NCI-H2196 treated with DMSO at 0.1 percent for 48 hours (cell line): ENCODE data around the gene FAM90A26.
"Not testable (repeated sequence)": the region's sequence is repeated elsewhere in the genome, so short reads cannot be mapped to it uniquely, and the experiment has no call there.

Experiments
- DNase-seq: peaks from one replicate; lab custom pipeline; 2025; ENCODE audit not compliant: unreplicated experiment; lab: John Stamatoyannopoulos, UW

FAM90A26 gene, protein sequence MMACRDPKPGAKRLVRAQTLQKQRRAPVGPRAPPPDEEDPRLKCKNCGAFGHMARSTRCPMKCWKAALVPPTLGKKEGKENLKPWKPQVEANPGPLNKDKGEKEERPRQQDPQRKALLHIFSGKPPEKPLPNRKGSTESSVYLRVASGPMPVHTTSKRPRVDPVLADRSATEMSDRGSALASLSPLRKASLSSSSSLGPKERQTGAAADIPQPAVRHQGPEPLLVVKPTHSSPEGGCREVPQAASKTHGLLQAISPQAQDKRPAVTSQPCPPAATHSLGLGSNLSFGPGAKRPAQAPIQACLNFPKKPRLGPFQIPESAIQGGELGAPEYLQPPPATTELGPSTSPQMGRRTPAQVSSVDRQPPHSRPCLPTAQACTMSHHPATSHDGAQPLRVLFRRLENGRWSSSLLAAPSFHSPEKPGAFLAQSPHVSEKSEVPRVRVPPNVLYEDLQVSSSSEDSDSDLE

DNA sequence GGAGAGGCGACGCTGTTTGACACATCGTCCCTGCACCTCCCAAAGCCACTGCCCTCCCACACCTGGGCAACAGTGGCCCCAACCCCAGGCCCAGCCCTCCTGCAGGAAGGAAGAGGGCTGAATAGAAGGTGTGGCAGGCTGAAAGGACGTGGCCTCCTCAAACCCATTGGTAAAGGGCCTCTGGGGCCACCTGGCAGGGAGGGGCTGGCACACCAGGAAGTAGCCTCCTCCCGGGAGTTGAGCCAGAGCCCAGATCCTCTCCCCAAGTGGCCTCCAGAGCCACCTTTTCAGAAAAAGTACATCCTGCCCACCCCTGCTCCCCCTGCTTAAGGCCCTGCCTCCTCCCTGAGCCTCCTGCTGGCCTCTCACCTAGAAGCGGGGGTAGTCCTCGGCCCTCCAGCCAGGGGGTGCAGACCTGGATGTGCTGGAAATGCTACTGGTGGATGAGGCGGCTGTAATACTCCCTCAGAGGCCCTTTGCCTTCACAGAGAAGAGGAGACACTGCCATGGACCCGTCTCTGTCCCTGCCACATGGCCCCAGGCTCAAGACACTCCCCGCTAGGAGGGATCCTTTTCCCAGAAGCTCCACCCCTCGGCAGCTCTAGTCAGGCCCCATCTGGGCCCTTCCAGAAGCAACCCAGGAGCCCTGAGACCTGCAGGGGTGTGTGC lies at the start of gene FAM90A26:
TSS of gene FAM90A26 (plus strand) at position 619 of the 669 bp plus-strand sequence. CDS start 2,764 bp downstream, outside the sequence.
- DNase-seq = not testable (repeated sequence)

DNA sequence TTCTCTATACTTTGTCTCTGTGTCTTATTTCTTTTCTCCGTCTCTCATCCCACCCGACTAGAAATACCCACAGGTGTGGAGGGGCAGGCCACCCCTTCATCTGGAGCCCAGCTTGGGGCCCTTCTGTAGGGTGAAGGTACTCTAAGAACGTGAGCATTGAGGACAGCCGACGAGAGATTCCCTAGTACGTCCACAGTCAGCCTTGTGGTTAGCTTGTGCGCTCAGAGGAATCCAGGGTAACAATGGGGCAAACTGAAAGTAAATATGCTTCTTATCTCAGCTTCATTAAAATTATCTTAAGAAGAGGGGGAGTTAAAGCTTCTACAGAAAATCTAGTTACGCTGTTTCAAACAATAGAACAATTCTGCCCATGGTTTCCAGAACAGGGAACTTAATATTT lies 47.5 kb upstream of the FAM90A26 start:
- DNase-seq = not testable (repeated sequence)

DNA sequence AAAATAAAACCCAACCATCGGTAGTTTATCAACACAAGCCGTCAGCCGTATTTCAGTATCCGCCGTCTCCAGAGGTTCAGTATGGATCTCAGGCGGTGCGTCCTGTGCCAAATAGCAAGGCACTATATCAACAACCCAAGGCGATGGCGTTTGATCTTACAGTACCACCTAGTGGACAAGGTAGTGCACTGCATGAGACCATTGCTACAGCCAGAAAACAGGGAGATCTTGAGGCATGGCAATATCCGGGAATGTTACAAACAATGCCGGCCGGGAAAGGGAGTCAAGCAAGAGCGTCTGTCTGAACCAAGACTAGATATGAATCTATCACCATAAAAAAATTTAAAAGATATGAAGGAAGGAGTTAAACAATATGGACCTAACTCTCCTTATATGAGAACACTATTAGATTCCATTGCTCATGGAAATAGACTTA lies 46.6 kb upstream of the FAM90A26 start:
- not testable (repeated sequence) for DNase-seq

DNA sequence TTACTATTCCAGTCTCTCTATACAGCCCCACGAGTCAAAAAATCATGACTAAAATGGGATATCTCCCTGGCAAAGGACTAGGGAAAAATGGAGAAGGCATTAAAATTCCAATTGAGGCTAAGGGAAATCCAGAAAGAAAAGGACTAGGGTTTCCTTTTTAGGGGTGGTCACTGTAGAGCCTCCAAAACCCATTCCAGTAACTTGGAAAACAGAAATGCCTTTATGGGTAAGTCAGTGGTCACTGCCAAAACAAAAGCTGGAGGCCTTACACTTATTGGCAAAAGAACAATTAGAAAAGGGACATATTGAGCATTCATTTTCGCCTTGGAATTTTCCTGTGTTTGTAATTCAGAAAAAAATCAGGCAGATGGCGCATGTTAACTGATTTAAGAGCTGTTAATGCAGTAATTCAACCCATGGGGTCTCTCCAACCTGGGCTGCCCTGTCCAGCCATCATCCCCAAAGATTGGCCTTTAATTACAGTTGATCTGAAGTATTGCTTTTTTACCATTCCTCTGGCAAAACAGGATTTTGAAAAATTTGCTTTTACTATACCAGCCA lies 44.5 kb upstream of the FAM90A26 start:
- not testable (repeated sequence) for DNase-seq

DNA sequence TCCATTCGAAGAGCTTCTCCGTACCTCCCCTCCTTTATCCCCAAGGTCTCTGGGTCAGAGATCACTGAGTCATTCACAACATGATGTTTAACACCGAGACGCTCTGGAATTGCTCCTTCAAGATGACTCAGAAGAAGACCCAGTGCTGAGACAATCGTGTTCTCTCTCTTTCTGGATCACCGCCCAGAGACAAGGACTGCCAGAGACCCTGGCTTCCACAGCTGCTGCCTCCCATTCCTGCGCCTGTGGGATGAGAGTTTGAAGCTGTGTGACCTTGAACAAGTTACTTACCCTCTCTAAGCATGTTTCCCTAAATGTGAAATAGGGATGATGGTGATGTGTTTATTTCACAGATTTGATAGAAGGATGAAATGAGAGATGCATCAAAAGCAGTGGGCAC lies 38.8 kb upstream of the FAM90A26 start:
- DNase-seq = not testable (repeated sequence)

DNA sequence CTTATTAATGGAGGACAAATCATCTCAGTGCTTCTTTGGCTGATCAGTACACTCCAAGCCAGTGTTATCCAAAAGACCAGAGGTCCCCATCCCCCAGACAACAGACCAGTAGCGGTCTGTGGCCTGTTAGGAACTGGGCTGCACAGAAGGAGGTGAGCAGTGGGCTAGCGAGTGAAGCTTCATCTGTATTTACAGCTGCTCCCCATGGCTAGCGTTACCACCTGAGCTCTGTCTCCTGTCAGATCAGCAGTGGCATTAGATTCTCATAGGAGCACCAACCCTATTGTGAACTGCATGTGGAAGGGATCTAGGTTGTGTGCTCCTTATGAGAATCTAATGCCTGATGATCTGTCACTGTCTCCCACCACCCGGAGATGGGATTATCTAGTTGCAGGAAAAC lies 37.4 kb upstream of the FAM90A26 start:
- not testable (repeated sequence) for DNase-seq

DNA sequence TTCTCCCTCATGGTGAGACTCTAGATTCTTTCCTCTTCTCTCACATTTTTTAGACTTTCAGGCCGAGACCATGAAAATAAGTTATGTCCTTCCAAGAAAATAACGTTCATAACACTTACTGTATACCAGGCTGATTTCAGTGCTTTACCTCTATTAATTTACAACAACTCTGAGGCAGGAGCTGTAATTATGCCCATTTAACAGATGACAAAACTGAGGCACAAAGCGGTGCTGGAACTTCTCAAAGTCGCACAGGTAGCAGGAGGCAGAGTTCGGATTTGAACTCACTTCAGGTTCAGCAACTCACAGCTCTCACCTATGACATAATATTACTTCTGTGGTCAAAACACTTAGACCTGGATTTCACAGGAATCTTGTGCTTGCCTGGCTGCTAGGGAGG lies 36.2 kb upstream of the FAM90A26 start:
- not testable (repeated sequence) for DNase-seq

DNA sequence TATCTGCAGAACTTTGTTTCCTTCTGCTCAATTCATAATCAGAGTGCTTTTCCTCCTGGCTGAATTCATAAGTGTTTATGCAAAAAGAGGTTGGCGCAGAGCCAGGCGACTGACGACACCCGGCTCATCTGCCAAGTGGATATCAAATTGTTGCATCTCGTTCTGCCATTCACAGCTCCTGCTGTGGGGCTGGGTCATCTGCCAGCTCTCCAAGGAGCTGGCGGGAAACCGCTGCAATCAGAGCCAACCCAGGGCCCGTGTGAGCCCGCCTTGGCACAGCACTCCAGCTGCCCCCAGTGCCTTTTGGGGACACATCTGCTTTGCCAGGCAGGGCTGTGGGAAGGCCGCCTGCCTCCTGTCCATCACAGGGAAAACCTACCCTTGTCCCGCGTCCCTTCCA lies 35.7 kb upstream of the FAM90A26 start:
- DNase-seq = peak; percentile 52

DNA sequence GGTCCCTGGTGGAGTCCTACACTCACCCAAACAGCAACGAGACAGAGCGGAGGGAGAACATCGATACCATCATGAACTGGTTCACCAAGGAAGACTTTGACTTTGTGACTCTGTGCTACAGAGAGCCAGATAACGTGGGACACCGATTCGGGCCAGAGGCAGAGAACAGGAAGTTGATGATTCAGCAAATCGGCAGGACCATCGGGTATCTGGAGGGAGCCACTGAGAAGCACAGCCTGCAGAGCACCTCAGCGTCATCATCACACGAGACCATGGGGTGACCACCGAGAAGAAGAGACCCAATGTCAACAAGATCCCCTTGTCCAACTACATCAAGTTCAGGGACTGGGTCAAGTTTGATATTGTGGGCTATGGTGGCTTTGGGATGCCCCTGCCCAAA lies 29.2 kb upstream of the FAM90A26 start:
- DNase-seq = not testable (repeated sequence)

DNA sequence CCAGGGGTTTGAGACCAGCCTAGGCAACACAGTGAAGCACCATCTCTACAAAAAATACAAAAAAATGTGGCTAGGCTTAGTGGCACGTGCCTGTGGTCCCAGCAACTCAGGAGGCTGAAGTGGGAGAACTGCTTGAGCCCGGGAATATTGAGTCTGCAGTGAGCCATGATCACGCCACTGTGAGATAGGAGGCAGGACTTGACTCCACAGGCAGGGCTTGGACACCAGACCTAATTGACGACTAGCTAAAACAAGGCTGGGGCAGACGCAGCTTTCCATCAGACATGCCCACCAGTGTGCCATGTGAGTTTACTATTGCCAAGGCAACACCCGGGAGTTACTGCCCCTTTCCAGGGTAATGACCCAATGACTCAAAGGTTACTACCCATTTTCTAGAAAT lies 27.4 kb upstream of the FAM90A26 start:
- not testable (repeated sequence) for DNase-seq

DNA sequence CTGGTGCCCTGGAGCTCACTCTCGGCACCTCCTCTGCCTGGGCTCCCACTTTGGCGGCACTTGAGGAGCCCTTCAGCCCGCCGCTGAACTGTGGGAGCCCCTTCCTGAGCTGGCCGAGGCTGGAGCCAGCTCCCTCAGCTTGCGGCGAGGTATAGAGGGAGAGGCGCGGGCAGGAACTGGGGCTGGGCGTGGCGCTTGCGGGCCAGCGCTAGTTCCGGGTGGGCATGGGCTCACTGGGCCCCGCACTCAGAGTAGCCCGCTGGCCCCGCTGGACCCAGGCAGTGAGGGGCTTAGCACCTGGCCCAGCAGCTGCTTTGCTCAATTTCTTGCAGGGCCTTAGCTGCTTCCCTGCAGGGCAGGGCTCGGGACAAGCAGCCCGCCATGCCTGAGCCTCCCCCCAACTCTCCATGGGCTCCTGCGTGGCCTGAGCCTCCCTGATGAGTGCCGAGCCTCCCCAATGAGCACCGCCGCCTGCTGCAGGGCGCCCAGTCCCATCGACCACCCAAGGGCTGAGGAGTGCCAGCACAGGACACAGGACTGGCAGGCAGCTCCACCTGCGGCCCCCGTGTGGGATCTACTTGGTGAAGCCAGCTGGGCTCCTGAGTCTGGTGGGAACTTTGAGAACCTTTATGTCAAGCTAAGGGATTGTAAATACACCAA lies 26.7 kb upstream of the FAM90A26 start:
- DNase-seq = no peak

DNA sequence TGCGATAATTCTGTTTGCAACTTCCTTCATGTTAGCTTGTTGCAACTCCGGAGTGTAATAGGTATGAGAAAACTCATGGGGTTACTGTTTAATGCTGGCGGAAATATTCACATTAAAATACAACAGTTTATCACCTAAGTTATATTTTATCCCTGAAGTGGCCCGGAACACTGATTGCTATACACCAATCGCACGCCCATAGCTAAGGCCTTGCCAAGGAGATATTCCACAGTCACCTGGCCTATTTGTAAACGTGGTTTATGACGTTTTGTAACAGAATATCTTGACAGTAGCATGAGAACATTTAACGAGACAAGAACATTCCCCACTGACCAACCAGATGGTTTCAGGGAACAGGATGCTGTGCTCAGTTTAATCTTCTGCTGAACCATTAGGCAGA lies 23.2 kb upstream of the FAM90A26 start:
- no peak for DNase-seq

DNA sequence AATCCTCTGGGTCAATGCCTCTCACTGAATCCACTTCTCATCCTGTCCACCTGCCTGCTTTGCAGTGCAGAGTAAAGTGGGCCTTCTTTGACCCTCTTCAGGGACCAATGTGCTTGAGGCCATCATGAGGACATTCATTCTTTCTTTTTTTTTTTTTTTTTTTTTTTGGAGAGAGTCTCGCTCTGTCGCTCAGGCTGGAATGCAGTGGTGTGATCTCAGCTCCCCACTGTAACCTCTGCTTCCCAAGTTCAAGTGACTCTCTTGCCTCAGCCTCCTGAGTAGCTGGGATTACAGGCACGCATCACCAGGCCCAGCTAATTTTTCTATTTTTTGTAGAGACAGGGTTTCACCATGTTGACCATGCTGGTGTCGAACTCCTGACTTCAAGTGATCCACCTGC lies 22.8 kb upstream of the FAM90A26 start:
- not testable (repeated sequence) for DNase-seq

DNA sequence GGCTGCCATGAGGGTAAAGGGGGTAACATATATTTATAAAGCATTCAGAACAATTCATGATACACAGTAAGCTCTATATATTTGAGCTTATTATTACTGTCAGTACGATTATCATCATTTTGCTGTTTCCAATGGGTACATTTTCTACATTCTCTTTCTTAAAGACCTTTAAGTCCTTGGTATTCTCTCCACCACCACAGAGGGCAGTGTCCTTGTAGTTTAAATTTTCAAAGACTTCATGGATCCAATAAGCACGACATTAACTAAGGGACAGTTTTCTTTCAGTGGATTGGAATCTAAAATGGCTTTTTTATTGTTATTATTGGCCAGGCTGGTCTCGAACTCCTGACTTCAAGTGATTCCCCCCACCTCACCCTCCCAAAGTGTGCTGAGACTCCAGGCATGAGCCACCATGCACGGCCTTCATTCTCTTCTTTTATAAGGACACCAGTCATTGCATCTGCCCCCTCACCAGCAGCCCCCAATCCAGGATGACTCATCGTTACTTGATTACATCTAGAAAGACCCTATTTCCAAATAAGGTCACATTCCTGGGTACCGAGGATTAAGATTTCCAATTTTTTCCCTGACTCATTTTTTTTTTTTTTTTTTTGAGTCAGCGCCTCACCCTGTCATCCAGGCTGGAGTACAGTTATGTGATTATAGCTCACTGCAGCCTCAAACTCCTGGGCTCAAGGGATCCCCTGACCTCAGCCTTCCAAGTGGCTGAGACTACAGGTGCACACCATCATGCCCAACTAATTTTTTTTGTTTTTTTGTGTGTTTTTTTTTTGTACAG lies 21.4 kb upstream of the FAM90A26 start:
- not testable (repeated sequence) for DNase-seq

DNA sequence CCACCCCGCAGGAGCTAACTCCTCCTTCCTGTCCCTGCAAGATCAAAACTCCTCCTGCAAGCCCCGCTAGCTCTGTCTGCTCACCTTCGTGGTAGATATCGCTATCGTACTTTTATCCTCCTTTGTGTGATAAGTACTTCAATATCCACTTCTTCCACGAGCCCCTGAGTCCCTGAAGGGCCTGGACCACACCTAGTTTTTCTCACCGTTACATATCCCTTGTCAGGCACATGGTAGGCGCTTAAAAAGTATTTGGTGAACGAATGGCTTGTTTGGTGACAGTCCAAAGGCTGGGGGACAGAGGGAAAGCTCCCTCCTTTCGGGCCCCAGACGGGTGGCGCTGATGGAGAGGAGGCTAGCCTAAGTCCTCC lies 18.4 kb upstream of the FAM90A26 start:
- not testable (repeated sequence) for DNase-seq

DNA sequence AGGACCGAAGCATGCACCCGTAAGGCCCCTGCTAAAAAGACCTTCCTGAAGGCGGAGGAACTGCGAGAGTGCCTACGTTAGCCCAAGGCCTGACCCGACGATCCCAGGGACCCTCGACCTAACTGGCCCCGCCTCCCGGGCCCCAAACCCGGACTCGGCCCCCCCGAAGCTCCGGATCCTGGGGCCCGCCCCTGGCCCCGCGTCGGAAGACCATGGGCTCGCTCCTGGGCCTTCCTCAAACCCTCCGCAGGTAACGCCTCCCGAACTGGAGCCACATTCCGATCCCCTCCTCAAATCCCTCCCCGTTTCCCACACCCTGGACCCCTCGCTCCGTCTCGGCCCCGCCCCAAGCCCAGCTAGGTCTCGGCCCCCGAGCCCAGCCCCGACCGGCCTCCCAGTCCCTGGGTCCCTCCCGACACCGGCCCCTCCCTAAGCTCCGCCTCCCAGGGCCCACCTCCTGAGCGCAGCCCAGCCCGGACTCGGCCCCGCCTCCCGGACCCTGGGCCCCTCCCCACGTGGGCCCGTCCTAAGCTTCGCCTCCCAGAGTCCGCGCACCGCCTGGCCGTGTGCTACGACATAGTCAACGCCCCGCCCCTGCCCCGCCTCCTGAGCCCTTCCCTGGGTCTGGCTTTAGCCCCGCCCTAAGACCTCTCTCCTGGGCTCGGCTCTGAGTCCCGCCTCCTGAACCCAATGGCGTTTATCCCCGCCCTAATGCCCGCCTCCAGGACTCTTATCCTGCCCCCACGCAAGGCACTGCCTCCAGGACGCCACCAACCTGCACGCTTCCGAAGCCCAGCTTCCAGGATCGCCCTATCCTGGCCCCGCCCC lies 17.8 kb upstream of the FAM90A26 start:
- DNase-seq = peak; percentile 94

DNA sequence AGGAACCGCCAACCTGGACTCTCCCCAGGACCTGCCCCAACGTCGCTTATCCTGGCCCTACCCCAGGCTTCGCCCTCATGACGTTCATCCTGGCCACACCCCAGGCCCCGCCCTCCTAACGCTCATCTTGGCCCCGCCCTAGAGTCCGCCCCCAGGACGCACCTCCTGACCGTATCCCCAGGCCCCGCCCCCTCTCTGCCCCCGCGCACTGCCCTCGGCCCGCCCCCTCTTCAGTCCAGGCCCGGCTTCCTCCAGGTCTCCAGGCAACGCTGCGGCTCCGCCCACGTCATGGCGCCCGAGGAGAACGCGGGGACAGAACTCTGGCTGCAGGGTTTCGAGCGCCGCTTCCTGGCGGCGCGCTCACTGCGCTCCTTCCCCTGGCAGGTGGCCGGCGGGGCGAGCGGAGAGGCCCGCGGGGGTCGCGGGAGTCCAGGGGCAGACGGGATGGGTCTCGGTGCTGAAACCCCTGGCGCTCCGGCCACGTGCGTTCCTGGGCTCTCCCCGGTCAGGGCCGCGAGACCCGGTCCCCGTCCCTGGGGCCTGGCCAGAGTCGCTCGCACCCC lies 17.1 kb upstream of the FAM90A26 start:
- peak; percentile 94 for DNase-seq

DNA sequence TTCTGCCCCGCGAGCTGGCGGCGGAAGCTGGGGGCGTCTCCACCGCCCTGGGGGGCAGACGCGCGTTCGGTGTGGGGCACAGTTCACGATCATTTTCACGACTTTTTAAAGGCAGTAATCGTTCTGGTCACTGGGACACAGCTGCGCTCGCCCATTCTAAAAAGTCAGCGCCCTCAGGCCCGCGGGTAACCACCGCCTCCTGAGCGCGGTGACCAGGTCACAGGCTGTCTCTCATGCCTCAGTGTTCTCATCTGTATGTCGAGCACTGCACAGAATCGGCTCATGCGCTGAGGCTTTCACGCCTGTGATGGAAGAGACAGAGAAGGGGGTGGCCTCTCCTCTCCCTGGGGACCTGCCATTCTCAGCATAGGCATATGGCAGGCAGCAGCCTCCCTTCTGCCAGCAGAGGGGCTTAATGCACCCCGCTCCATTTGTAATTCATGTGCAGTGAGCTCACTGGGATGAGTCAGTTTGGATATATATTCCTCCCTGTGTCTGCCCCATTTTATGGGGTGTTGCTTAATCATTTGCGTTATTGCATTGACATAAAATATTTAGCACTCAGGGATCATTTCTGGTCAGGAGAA lies 16.5 kb upstream of the FAM90A26 start:
- not testable (repeated sequence) for DNase-seq
